ENCODE measurements around the gene CDC42EP1.
"Not testable (repeated sequence)": the region's sequence is repeated elsewhere in the genome, so short reads cannot be mapped to it uniquely, and the experiment has no call there.

CDC42EP1 gene

GRCh38 chr22:37588546-37589215 lies 28.4 kb downstream of the CDC42EP1 start:
- no peak for DNase-seq

DNA sequence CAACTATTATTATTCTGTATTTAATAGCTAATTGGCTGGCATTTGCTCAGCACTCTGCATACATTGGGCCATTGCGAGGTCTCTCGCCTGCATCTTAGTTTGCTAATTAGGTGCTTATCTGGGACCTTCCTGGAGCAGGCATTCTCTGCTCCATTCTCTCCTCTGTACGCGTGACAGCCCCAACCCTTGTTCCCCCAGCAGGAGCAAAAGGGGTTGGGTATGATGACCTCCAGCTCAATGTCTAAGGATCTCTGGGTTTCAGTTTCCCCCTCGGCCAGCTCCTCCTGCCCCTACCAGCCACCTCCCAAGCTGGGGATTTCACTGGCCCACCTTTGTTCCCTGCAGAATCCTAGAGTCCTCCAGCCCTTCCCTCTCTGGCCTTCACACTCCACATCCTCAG lies 29.4 kb downstream of the CDC42EP1 start:
- no peak for DNase-seq

GRCh38 chr22:37591081-37591480 lies 30.8 kb downstream of the CDC42EP1 start:
- not testable (repeated sequence) for DNase-seq

DNA sequence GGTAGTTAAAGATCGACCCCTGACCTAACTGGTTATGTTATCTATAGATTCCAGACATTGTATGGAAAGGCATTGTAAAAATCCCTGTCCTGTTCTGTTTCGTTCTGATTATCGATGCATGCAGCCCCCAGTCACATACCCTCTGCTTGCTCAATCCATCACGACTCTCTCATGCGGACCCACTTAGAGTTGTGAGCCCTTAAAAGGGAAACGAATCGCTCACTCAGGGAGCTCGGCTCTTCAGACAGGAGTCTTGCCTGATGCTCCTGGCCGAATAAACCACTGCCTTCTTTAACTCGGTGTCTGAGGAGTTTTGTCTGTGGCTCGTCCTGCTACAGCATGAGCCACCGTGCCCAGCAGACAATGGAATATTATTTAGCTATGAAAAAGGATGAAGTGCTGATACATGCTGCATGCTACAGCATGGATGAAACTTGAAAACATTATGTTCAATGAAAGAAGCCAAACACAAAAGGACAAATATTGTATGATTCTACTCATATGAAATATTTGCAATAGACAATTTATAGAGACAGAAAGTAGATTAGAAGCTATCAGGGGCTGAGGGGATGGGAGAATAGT lies 31.6 kb downstream of the CDC42EP1 start:
- no peak for DNase-seq

DNA sequence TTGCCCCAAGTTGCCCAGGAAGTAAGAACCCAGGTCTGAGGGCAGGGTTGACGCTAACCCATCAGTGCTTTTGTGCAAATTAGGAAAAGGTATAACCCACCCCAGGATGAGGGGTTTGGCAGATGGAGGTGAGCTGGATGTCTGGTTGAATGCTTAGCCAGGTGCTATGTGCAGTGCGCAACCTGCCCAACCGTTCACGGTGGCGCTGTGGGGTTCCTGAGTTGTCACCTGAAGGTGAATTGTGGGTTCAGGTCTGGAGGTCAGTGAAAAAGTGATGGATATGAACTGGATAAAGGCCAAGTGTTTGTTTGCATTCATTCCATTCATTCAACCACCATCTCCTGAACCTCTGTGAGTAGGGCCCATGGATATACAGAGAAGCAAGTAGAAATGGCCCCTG lies 34.0 kb downstream of the CDC42EP1 start:
- no peak for DNase-seq

- no peak for DNase-seq
These were observed 38.9 kb downstream of the CDC42EP1 start for GRCh38 chr22:37599153-37599552.

- DNase-seq: no peak
These were observed 40.9 kb downstream of the CDC42EP1 start for GRCh38 chr22:37601203-37601539.

DNA sequence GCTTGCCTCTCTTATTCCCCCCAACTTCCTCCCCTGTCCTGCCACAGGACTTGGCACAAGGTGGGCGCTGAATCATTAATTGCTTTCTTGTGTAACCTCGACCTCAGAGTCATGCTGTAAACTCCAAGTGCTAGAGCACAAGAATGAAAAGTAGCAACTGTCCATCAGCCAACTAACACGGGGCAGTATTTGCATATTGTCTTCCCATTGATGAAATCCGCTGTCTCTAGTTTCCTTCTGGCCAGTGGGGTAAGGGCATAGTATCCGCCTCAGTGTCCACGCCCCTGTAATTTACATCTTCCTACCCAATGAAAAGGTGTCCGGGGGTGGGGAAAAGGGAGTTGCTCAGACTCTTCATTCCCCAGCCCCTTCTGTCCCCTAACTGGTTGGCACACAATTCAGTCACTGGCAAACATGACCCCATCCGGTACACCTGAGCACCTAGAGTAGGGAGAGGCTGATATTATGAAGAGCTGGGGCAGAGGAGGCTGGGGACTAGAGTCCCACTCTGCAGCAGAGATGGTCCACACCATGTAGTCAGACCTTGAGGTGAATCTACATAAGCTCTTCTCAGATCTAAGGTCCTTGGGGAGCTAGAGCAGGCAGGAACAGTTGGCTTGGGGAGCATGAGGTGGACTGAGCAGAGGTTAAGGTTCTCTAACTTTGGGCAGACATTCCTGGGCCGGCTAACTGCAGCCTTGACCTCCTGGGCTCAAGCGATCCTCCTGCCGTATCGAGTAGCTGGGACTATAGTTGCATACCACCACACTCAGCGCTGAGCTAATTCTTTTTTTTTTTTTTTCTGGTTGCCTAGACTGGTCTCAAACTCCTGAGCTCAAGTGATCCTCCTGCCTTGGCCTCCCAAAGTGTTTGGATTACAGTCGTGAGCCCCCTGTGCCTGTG lies 41.5 kb downstream of the CDC42EP1 start:
- DNase-seq: peak; percentile 75

DNA sequence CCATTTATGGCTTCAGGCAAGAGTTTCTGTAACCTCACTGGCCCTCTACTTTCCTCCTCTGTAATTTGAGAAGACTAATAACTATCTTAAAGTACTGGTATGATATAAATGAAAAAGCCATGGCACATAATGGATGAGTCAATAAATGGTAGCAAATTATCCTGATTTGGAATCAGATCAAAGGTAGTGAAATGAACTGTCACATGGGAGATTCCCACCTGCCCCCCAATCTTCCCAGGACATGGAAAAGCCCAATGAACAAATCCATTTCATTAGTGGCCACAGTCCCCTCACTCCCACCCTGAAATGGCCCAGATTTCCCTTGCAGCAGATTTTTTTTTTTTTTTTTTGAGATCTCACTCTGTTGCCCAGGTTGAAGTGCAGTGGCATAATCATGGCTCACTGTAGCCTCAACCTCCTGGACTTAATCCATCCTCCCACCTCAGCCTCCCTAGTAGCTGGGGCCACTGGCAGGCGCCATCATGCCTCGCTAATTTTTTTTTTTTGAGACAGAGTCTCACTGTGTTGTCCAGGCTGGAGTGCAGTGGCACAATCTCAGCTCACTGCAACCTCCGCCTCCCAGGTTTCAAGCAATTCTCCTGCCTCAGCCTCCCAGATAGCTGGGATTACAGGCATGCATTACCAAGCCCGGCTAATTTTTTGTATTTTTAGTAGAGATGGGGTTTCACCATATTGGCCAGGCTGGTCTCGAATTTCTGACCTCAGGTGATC lies 42.4 kb downstream of the CDC42EP1 start:
- not testable (repeated sequence) for DNase-seq

- DNase-seq: no peak
These were observed 43.8 kb downstream of the CDC42EP1 start for GRCh38 chr22:37604074-37604473.

- DNase-seq: no peak
These were observed 44.6 kb downstream of the CDC42EP1 start for GRCh38 chr22:37604875-37605274.

DNA sequence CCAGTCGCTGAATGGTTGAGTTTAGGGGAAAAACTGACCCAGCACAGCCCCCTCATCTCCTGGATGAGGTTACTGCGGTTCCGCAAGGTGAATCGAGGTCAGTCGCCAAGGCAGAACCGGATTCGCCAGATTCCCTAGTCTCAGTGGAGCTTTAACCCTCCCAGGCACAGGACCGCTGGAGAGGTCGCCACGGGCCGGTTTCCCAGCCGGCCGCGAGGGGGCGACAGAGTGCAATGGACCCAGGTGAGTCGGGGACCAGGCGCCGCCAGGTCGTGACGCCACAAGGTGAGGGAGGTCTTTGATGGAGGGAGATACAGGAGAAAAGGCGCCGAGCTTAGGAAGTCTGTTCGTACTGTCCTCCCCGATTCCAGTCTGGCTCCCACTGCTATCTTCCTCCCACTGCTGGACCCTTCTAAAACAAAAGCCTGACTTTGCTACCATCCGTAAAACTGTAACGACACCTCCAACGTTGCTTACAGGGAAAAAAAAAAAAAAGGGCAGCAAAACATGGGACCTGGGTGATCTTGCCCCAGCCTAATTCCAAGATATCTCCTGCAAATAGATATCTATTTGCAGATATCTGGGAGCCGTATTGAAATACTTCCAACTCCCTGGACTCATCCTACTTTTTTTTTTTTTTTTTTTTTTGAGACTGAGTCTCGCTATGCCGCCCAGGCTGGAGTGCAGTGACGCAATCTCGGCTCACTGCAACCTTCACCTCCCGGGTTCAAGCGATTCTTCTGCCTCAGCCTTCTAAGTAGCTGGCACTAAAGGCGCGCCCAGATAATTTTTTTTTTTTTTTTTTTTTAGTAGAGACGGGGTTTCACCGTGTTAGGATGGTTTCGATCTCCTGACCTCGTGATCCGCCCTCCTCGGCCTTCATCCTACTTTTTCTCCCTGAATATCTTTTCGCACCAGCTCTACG lies 47.0 kb downstream of the CDC42EP1 start:
- peak; percentile 91 for DNase-seq

GRCh38 chr22:37607935-37608476 lies 47.7 kb downstream of the CDC42EP1 start:
- DNase-seq: peak; percentile 47

GRCh38 chr22:37608477-37609239 lies 48.4 kb downstream of the CDC42EP1 start, which contains the start of gene GGA1:
Gene GGA1, plus strand, starts transcription at chr22:37608834. Its CDS starts 27 bp downstream, at chr22:37608861.
- peak; percentile 96 for DNase-seq

DNA sequence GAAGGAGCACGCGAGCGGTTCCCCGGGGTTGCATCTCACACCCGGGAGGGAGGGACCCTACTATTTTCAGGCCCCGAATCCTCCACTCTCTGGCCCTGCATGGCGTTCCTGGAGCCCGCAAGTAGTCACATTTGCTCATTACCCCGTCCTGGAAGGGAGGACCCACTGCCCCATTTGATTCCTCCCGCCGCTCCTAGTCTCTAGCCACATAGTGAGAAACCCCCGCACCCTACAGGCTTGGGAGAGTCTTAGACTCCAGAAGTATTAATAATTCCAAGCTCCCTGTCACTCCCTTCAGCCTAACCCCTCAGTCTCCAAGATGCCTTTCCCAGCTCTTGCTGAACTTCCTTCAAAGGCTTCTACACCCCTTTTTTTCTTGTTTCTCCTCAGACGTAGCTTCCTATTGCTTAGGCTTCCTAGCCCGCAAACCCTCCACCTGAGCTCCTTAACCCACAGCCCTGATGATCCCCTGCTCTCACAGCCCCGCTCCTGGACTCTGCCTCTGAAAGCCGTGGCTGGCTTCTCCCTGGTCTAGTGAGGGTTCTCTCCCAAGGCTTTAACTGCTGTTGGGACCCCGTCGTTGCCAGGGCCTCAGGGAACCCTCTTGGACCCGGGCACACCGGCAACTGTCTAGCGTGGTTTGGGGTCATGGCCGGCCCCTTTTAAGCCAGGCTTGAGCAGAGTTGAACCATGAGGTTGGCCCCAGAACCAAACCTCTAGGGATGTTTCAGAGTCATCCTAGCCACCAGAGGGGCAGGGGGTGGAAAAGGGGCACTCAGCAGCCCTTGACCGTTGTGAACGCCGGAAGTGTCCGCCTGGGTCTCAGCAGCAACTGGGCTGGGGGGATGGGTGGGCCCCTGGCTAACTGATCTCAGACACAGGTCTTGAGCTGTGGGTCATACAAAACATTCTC lies 49.2 kb downstream of the CDC42EP1 start:
- DNase-seq: no peak

- DNase-seq: not testable (repeated sequence)
These were observed 49.8 kb downstream of the CDC42EP1 start for GRCh38 chr22:37610153-37610475.

DNA sequence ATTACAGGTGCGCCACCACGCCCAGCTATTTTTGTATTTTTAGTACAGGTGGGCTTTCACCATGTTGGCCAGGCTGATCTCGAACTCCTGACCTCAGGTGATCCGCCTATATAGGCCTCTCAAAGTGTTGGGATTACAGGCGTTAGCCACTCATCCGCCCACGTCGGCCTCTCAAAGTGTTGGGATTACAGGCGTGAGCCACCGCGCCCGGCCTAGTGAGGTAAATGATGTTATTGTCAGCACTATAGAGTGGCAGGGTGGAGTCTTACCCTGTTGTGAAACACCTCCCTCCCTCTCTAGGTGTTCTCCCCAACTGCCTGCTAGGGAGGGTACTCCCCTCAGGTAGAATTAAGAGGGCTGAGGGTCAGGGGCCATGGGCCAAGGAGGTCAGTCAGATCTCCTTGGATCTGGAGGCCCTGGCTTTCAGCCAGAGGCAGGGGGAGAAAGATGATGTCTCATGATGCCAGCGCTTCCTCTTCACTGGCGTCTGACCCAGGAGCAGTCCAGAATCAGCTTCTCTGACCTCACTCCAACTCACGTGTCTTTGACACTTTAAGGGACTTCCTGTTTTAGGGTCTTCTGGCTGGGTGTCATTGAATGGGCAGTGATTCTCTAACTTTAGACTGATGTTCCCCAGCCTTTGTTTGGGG lies 50.3 kb downstream of the CDC42EP1 start:
- DNase-seq: no peak

- no peak for DNase-seq
These were observed 50.9 kb downstream of the CDC42EP1 start for GRCh38 chr22:37611207-37611606.

All from NCI-H1436 (cell line).